PC-3 (cell line): Measurements from ENCODE around the gene KCTD17. TPM values are rescaled to one million over a fixed set of nuclear protein-coding genes. Genes with fewer than 3 reads are reported as not detected.

ENCODE experiments used
- ATAC-seq: fragments of 200-7000 bp; cut with Tn5 transposase; 2 replicates; pipeline ENCODE4 v1.9.1; 2020; ENCODE audit warnings: mild to moderate bottlenecking, moderate library complexity
- BruUV-seq: library from RNA; stranded (reverse); fragments of 400-500 nt; replicated peaks from 2 replicates; lab custom pipeline; 2021; lab: Mats Ljungman, UMichigan
- CTCF ChIA-PET: fragments of 300-600 bp; sonication (Branson Sonifier 250); formaldehyde crosslinking; loops from one replicate; lab custom pipeline; 2022; ENCODE audit warnings: antibody characterized with exemption; lab: Charles Lee
- POLR2A ChIA-PET: fragments of 300-600 bp; sonication (Branson Sonifier 250); formaldehyde crosslinking; loops from one replicate; lab custom pipeline; 2022; ENCODE audit warnings: antibody characterized with exemption; ENCODE audit not compliant: unreplicated experiment; lab: Charles Lee
- DNase-seq: peaks from one replicate; pipeline ENCODE4 v3.0.0-alpha.2; 2015
- H2AFZ ChIP-seq: fragments of 300-600 bp; sonication (generic); 2 replicates; pipeline ENCODE4 v1.6.0; 2016; ENCODE audit warnings: antibody characterized with exemption, low read length
- H3F3A ChIP-seq: fragments of 300-600 bp; sonication (generic); one replicate; pipeline ENCODE4 v1.6.0; 2017; ENCODE audit warnings: antibody characterized with exemption, low read length, control low read depth, mild to moderate bottlenecking; ENCODE audit not compliant: unreplicated experiment
- H3K27ac ChIP-seq: fragments of 300-600 bp; sonication (generic); 2 replicates; pipeline ENCODE4 v1.5.1; 2016; ENCODE audit warnings: mild to moderate bottlenecking, low read length
- H3K27me3 ChIP-seq: fragments of 300-600 bp; sonication (generic); 2 replicates; pipeline ENCODE4 v1.6.1; 2016; ENCODE audit warnings: low read length, mixed read lengths
- H3K36me3 ChIP-seq: fragments of 300-600 bp; sonication (generic); 2 replicates; pipeline ENCODE4 v1.6.1; 2016; ENCODE audit warnings: low read depth, mixed run types, low read length, mixed read lengths
- H3K4me1 ChIP-seq: fragments of 300-600 bp; sonication (generic); 2 replicates; pipeline ENCODE4 v1.5.1; 2016; ENCODE audit warnings: low read length; ENCODE audit not compliant: insufficient read depth
- H3K4me2 ChIP-seq: fragments of 300-600 bp; sonication (generic); 2 replicates; pipeline ENCODE4 v1.6.0; 2016; ENCODE audit warnings: low read length
- H3K4me3 ChIP-seq: fragments of 300-600 bp; sonication (generic); 2 replicates; pipeline ENCODE4 v1.5.1; 2016; ENCODE audit warnings: mild to moderate bottlenecking, low read length, mixed read lengths
- H3K79me2 ChIP-seq: fragments of 300-600 bp; sonication (generic); 2 replicates; pipeline ENCODE4 v1.6.1; 2017; ENCODE audit warnings: low read length, mixed read lengths
- H3K9ac ChIP-seq: fragments of 300-600 bp; sonication (generic); 2 replicates; pipeline ENCODE4 v1.6.0; 2016; ENCODE audit warnings: mild to moderate bottlenecking, low read length
- H3K9me2 ChIP-seq: fragments of 300-600 bp; sonication (generic); replicated peaks from 2 replicates; pipeline ENCODE4 v1.6.1; 2016; ENCODE audit warnings: mixed run types, low read length, mixed read lengths
- H3K9me3 ChIP-seq: fragments of 300-600 bp; sonication (generic); 2 replicates; pipeline ENCODE4 v1.6.1; 2016; ENCODE audit warnings: low read length, mixed read lengths
- H4K20me1 ChIP-seq: fragments of 300-600 bp; sonication (generic); 2 replicates; pipeline ENCODE4 v1.6.1; 2016; ENCODE audit warnings: low read length, mixed read lengths
- CTCF ChIP-seq: fragments of 300-600 bp; sonication (generic); conservative IDR thresholded peaks from 2 replicates; pipeline ENCODE4 v1.5.1; 2017; ENCODE audit warnings: antibody characterized with exemption, low read depth, mild to moderate bottlenecking, low read length
- EZH2 ChIP-seq: fragments of 300-600 bp; sonication (generic); IDR thresholded peaks from one replicate; pipeline ENCODE4 v1.6.1; 2017; ENCODE audit warnings: antibody characterized with exemption, mild to moderate bottlenecking, low read length; ENCODE audit not compliant: unreplicated experiment
- EZH2phosphoT487 ChIP-seq: fragments of 300-600 bp; sonication (generic); IDR thresholded peaks from 2 replicates; pipeline ENCODE4 v1.6.1; 2018; ENCODE audit warnings: mild to moderate bottlenecking, antibody characterized with exemption, low read length, borderline replicate concordance
- intact Hi-C: fragments of 100-400 bp; cut with micrococcal nuclease; formaldehyde crosslinking; loops from 2 replicates; pipeline ENCODE4 v1.9.0; 2023
- total RNA-seq: library from RNA; depleted of rRNA; stranded (reverse); fragments of >200 nt; gene quantifications from 2 replicates; pipeline ENCODE4 v1.2.3, GENCODE V29; 2014

The KCTD17 gene
- total RNA-seq, 1 experiment from 2014 or later, result 25.9 TPM

GRCh38 chr22:37043209-37043827, 8.2 kb upstream of the KCTD17 start:
- intact Hi-C loops, result no loop called here
- ATAC-seq, result no peak

DNA sequence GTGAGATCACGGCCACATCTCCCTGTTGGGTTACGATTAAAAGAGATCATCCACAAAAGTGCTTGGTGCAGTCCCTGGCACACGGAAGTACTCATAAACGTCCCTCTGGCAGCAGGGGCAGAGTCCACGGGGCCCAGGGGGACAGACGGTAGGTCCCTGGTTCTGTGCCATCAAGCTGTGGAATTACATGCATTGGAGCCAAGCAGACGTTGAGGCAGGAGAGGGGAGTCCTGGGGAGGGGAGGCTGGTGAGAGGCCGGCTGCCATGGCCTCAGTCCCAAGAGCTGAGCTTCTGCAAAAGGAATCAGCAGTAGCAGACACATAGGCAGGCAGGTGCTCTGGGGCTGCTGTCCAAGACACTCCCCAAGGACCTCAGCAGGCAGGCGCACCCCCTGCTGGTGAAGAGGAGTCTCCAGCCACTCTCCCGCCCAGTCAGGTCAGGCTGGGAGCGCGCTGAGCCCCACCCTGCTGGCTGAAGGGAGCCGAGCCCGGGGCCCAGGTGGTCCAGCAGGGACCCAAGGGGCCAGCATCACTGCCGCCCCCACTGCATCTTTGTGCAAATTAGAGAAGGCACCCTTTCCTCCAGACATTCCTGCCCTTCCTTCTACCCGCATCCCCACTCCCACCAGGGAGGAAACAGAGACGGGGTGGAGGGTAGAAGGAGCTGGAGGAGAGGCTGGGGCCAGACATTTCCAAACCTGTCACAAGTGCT, 7.6 kb upstream of the KCTD17 start:
- Histone ChIP-seq H3K4me3 (no peak overlapping the region), H3K4me1 (peaks cover 20% of the 10 kb centered on the region), H3F3A (no peaks in the 10 kb centered on the region), H3K36me3 (no peaks in the 10 kb centered on the region), H3K9ac (no peak overlapping the region), H2AFZ (peak overlapping the region; percentile 40; the same call in 1 of the 2 replicates), H3K9me3 (no peaks in the 10 kb centered on the region), H3K9me2 (no peaks in the 10 kb centered on the region), H3K4me2 (peak overlapping the region; percentile 47), H3K27me3 (no peaks in the 10 kb centered on the region), H3K27ac (no peak overlapping the region), H3K79me2 (no peaks in the 10 kb centered on the region), H4K20me1 (no peaks in the 10 kb centered on the region)
- BruUV-seq, result no TSS peak
- ChIA-PET CTCF (interaction anchor here (1.0 kb wide), 1 partner anchor 51 kb away, joined by 3 read pairs; no protein-coding TSS in a partner anchor), POLR2A (no interaction called here)
- intact Hi-C loops, result loop anchor here (1.0 kb wide), 1 partner anchor 58 kb away; no protein-coding TSS in a partner anchor
- DNase-seq (peak; percentile 66), ATAC-seq (peak; percentile 92)
- TF ChIP-seq EZH2phosphoT487 (no peak), CTCF (peak; percentile 75)

More at GRCh38 chr22:37043209-37043827, 8.2 kb upstream of the KCTD17 start:
- no peaks in the 10 kb centered on the region for H3K9me2 ChIP-seq
- no peaks in the 10 kb centered on the region for H3K9me3 ChIP-seq
- peak overlapping the region; percentile 23; the same call in 1 of the 2 replicates for H3K4me2 ChIP-seq
- H3K36me3 ChIP-seq, result no peaks in the 10 kb centered on the region
- CTCF ChIA-PET, result interaction anchor here (1.0 kb wide), 1 partner anchor 50 kb away, joined by 3 read pairs; no protein-coding TSS in a partner anchor
- peak overlapping the region; percentile 40; the same call in 1 of the 2 replicates for H2AFZ ChIP-seq
- H3K9ac ChIP-seq, result no peak overlapping the region
- no peak overlapping the region for H3K4me3 ChIP-seq
- H3K4me1 ChIP-seq, result peaks cover 20% of the 10 kb centered on the region
- no peak for DNase-seq
- no peaks in the 10 kb centered on the region for H4K20me1 ChIP-seq
- POLR2A ChIA-PET, result no interaction called here
- no peaks in the 10 kb centered on the region for H3F3A ChIP-seq
- H3K27ac ChIP-seq, result no peak overlapping the region
- no peaks in the 10 kb centered on the region for H3K27me3 ChIP-seq
- no TSS peak for BruUV-seq
- no peaks in the 10 kb centered on the region for H3K79me2 ChIP-seq
- TF ChIP-seq EZH2 (no peak), CTCF (no peak), EZH2phosphoT487 (no peak)
